Stimulated activated CD4-positive, alpha-beta T cell treated with anti-CD3 and anti-CD28 coated beads, TNF-alpha, amount 100 ng/mL, for 48 hours (primary cell): Measurements from ENCODE around the gene CHI3L2.
"Not testable (repeated sequence)": the region's sequence is repeated elsewhere in the genome, so short reads cannot be mapped to it uniquely, and the experiment has no call there.

Experiments
- DNase-seq, 3 donors: peaks; one replicate each; pipeline ENCODE4 v3.0.0-alpha.2; 2020; ENCODE audit warnings: low read depth in 3 of 3

CHI3L2 gene

DNA sequence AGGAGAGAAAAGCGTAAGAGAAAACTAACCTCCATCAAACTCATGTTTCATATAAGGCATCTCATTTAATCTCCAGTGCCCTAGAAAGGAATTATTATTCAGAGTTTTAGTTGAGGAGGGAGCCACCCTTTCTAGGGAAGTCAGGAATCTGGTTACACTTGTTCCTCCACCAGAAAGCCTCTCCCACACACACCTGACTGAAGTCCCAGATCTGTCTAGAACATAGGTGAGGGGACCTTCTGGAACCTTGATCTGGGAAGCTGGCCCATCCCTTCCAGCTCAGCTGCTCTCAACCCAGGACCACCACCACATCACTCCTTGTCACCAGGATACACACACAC, 25.2 kb upstream of the CHI3L2 start:
- DNase-seq, result no peak

- no peak for DNase-seq
These were observed 24.5 kb upstream of the CHI3L2 start for GRCh38 chr1:111202707-111203623.

DNA sequence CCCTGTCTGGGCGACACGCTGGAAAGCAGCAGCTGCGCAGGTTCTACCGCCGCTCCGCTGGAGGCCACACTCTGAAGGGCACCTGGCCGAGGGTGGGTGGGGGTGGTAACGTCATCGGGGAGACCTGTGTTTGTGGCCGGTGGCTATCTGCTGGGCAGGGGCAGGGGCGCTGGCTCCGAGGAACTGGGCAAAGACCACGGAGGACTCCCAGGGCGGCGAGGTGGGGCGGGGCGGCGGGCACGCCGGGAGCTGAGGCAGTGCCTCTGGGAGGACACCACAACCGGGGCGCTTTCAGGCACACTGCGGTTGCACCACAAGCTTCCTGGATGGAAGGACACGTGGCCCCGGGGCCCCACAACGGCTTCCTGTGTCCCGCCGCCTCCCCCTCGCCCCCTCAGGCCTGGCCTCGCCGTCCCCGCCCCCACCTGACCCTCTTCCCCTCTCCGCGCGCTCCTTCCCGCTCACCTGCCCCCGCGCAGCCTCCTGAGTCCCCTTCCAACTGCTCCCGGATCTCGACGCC, 23.8 kb upstream of the CHI3L2 start:
- DNase-seq, result peak; percentile 65 to 80 (median 80)

GRCh38 chr1:111204201-111204982, 23.1 kb upstream of the CHI3L2 start:
- DNase-seq, result peak in 2 of 3 donors; percentile 41 to 44

- DNase-seq, result no peak
These were observed 22.4 kb upstream of the CHI3L2 start for GRCh38 chr1:111204983-111205713.

GRCh38 chr1:111205714-111206050, 21.8 kb upstream of the CHI3L2 start:
- no peak for DNase-seq

- no peak for DNase-seq
These were observed 18.6 kb upstream of the CHI3L2 start for GRCh38 chr1:111208921-111209320.

DNA sequence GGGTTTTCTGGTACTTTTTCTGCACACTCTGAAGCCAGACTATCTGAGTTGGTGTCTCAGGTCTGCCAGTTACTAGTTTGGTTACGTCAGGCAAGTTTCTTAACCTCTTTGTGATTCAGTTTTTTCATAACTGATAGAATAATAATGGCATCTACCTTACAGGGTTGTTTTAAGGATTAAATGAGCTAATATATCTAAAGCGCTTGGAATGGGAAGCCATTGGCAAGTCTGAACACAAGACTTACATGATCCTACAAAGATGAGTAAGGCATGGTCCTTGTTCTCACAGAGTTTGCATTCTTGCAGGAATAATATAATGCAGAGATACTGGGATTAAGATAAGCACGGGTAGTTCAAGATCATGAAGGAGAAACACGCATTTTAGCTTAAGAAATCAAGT, 17.9 kb upstream of the CHI3L2 start:
- no peak for DNase-seq

- no peak for DNase-seq
These were observed 15.6 kb upstream of the CHI3L2 start for GRCh38 chr1:111211921-111212320.

DNA sequence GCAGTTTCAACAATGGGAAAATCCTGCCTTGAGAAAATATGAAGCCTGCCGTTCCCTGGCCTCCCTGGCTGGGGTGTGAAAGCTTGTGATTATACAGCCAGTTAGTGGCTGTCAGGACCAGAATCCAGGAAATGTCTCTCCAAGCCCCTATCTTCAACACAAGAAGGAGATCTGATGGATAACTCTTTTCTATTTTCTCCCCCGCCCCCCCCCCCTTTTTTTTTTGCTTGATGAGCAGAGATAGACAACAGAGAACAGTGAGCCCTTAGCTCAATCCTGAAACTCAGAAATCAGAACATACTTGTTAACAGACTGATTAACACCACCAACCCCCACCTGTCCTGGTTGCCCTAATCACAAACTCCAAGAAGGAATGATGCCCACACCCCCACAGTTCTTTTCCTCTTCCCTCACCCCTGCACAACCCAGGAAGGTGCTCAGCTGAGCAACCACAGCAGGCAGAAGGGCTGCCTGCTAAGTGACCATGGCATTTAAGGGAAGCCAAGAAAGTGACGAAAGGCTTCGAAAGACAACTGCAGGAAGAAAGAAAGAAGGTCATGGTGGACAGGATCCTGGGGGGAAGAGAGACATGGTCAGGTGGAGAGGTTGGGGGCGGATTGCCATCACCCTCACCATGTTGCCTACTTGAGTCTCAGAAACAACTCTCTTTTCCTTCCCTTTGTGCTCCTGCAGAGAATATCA, 14.7 kb upstream of the CHI3L2 start:
- no peak for DNase-seq

DNA sequence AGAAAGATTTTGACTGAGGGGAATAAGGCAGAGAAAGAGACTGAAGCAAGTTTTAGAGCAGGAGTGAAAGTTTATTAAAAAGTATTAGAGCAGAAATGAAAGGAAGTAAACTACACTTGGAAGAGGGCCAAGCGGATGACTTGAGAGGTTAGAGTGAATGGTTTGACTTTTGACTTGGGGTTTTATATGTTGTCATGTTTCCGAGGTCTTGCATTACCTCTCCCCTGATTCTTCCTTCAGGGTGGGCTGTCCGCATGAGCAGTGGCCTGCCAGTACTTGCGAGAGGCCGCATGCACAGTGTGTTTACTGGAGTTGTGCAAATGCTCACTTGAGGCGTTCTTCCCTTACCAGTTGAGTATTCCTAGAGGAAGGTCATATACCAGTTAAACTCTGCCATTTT, 14.1 kb upstream of the CHI3L2 start:
- DNase-seq, result no peak

- no peak for DNase-seq
These were observed 13.3 kb upstream of the CHI3L2 start for GRCh38 chr1:111214074-111214801.

GRCh38 chr1:111214884-111215283, 12.6 kb upstream of the CHI3L2 start:
- peak in 1 of 3 donors; percentile 50 for DNase-seq

GRCh38 chr1:111215285-111215684, 12.2 kb upstream of the CHI3L2 start:
- not testable (repeated sequence) for DNase-seq

DNA sequence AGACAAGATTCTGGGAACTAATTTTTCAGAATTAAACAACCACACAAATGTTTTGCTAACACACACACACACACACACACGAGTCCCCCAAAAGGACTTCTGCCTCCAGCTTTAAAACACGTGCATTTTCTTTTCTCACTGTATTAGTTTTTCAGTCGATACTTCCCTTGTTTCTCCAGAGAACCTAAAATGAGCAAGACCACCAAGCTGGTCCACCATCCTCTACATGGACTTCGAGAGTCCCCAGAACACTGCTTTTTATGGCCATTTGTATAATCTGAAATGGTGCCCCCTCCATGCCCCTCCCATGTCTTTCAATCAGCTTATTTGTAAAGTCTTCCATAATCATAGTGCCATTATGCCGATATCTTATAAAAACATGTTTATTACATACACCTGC, 10.8 kb upstream of the CHI3L2 start:
- DNase-seq, result no peak

- DNase-seq, result no peak
These were observed 10.2 kb upstream of the CHI3L2 start for GRCh38 chr1:111217183-111217910.

DNA sequence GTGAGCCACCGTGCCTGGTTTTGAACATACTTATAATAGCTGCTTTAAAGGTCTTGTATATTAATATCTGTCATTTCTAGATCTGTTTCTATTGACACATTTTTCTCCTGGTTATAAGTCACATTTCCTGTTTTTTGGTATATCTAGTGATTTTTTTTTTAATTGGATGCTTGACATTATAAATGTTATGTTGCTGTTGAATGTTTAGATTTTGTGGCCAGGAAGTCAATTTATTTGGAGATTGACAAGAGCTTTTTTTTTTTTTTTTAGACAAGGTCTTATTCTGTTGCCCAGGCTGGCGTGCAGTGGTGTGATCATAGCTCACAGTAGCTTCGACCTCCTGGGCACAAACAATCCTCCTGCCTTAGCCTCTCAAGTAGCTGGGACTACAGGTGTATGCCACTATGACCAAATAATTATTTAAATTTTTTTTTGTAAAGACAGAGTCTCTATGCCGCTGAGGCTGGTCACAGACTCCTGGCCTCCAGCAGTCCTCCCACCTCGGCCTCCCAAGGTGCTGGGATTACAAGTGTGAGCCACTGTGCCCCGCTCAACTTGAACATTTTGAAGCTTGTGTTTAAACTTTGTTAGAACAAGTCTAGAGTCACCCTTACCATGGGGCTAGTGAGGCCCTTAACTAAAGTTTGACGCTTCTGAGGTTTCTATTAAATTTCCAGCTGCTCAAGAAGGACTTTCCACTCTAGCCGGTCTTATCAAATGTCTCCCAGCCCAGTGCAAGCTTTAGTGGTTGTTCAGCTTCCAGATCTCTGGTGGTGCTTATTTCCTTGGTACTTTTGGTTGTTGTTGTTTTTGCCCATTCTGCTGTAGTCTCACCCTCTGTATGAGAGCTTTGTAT, 8.6 kb upstream of the CHI3L2 start:
- DNase-seq, result no peak

DNA sequence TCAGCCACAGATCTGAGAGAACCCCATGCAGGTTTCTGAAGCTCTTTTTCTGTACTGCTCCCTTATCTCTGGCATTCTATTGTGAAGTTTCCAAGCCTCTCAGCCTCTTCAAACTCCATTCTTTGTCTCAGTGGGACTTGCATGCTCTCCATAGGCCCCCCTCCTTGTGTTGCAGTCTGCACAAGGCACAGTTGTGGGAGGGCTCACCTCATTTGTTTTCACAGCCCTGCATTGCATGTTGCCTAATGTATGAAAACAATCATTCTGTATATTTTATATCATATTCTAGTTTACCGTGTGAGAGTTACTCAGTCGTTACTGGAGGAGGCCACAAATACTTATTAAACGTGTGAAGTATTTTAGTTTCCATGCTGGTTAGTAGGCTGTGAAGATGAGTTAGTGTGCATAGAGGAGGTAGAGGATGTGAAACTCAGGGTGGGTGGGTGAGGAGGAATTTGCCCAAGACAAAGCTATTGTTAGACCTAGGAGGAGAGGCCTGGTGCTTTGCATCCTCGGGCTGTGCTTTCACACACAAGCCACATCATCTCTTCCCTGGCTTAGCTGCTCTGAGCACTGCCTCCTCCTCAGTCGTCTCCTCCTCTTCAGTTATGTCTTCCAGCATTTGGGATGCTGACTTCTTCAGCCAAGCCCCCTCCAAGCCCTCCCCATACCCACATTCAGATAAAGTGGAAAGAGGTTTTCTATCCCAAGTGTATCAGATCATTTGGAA, 7.8 kb upstream of the CHI3L2 start:
- DNase-seq, result peak in 1 of 3 donors; percentile 52
